GM19023 (cell line): Measurements from ENCODE around the gene HIGD2A.
A peak's percentile ranks its signal among the peaks of the same experiment; 100 is the strongest.

Experiments
- ATAC-seq: cut with Tn5 transposase; IDR thresholded peaks from one replicate; pipeline ENCODE4 v1.9.1; 2021; ENCODE audit warnings: mild to moderate bottlenecking, moderate library complexity; ENCODE audit not compliant: unreplicated experiment

HIGD2A gene

DNA sequence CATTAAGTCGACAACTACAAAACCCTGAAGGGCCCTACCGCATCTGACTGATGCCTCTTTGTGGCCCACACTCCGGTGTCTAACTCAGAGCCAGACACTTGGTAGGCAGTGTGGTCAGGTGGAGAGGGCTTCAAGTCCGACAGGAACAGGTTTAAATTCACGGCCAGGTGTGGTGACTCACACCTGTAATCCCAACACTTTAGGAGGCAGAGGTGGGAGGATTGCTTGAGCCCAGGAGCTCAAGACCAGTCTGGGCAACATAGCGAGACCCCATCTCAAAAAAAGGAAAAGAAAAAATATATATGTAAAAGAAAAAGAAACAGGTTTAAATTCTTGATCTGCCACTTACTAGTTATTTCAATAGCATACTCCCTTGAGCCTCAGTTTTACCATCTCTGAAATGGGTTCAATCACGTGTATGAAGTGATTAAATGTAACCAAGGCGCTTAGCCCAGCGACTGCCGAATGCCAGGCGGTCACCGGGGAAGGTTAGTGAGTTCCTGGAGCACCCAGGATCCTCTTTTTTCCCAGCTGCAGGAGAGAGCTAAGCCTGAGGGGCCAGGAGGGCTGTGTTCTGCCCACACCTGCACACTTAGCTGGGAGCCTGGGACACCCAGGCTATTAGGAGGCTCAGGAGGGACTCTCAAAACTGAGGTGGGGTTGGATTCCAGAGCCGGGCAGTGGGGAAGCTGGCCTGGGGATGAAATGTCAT is 26.8 kb downstream of the HIGD2A start:
- peak; percentile 3 for ATAC-seq

DNA sequence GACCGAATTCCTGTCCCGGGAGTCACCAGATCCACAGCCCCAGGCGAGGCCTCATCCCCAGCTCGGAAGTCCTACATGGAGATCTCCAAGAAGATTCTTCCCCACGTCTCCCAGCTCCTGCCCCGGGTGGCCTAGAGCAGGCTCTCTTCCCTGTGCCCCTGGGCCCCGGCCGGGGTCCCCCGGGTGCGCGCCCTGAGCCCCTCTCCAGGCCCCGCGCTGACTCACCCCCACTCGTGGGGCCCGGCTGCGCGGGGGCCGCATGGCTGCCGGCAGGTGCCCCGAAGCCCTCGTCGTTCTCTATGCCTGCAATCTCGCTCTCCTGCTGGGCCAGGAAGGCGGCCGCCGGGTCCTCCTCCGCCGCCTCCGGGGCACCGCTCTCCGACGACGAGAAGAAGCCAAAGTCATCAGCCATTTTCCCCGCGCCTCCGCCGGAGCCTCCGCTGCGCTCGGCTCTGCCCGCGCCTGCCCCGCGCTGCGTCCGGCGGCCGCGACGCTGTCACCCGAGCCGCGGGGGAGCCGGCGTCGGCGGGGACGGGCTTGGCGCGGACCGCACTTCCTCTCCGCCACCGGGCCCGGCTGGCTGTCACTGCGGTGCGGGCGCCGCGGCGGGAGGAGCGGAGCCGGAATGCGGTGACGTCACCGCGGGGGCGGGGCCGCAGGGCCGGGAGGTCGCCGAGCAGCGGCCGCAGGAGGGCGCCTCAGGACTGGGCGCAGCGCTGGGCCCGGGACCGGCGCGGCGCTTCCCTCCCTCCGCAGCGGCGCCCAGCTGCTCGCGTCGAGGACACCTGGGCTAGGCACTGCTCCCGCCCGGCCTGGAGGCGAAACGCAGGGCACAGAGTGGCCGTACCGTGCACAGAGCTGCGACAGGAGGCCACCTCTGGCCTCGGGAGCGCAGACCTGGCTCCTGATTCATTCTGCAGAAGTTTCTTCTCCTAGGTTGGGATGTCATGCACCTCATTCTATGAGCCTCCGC is 27.7 kb downstream of the HIGD2A start, which contains the start of gene CLTB:
Gene CLTB, minus strand, starts transcription at position 588 of the 973 bp plus-strand sequence. Its CDS starts 176 bp downstream, at position 412.
- peak; percentile 88 for ATAC-seq

GRCh38 chr5:176416965-176417364 is 28.4 kb downstream of the HIGD2A start:
- ATAC-seq: no peak

DNA sequence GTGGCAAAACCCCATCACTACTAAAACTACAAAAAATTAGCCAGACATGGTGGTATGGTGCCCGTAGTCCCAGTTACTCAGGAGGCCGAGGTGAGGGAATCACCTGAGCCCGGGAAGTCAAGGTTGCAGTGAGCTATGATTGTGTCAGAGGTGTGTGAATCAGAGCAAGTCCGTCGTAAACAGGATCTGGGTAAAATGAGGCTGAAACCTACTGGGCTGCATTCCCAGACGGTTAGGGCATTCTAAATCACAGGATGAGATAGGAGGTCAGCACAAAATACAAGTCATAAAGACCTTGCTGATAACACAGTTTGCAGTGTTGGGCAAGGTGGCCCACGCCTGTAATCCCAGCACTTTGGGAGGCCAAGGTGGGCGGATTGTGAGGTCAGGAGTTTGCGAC is 29.7 kb downstream of the HIGD2A start:
- ATAC-seq: no peak

- ATAC-seq: no peak
Observed at GRCh38 chr5:176420086-176420485, 31.5 kb downstream of the HIGD2A start.

DNA sequence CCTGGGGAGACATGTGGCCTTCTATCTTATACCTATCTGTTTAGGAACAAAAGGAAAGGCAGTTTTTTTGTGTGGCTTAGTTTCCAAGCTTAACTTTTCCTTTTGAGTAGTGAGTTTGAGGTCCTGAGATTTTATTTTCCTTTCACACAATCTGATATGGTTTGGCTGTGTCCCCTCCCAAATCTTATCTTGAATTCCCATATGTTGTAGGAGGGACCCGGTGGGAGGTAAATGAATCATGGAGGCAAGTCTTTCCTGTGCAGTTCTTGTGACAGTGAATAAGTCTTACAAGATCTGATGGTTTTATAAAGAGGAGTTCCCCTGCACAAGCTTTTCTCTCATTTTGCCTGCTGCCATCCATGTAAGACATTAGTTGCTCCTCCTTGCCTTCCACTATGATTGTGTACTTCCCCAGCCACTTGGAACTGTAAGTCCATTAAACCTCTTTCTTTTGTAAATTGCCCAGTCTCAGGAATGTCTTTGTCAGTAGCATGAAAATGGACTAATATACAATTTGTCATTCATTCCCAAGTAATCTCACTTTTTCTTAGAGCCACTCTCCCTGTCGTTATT is 32.5 kb downstream of the HIGD2A start:
- ATAC-seq: no peak

DNA sequence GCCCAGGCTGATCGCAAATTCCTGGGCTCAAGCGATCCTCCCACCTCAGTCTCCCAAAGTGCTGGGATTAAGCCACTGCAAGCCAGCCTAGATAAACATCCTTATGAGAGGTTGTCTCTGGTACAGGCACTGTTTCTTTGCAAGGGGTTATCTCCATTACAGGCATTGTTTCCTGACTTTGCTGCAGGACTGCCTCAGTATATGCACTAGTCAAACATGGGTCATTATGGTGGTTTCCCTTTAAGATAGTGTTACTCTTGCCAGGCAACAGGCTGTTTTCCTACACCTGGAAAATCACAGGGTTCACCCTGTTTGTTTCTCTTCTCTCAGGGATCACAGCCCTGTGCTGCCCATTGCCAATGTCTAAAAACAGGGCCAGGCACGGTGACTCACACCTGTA is 35.6 kb downstream of the HIGD2A start:
- ATAC-seq: no peak

DNA sequence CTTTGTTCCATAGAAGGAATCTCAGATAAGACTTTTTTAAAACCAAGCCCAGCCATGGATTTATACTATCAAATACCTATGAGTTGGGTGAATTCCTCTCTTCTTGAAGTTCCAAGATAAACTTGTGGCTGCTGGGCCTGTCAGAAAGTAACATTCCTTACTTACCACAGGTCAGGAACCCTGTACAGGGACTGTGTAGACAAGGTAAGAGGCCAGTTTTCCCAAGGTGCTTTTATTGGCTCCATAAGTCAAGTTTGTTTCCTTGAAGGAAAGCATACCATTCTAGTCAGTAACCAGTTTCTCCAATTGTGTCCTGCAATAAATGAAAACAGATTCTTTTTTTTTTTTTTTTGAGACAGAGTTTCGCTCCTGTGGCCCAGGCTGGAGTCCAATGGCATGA is 36.6 kb downstream of the HIGD2A start:
- ATAC-seq: no peak

DNA sequence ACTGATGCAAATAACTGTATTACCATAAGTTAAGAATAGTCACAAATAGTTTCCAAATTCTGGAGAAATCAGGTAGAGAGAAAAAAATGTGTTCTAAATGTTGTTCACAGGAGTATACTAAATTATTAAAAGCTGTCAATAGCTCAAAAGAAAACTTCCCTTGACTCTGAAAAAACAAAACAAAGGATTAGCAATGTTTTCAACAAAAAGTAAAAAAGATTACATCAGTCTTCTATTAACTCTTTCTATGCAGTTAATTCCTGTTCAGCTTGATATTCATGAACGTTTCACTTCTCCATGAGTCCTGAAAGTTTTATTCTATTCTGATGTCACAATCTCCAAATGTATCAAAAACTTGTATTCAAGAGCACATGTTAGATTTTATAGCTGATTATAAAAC is 37.2 kb downstream of the HIGD2A start:
- no peak for ATAC-seq

- no peak for ATAC-seq
Observed at GRCh38 chr5:176426876-176427275, 38.3 kb downstream of the HIGD2A start.

DNA sequence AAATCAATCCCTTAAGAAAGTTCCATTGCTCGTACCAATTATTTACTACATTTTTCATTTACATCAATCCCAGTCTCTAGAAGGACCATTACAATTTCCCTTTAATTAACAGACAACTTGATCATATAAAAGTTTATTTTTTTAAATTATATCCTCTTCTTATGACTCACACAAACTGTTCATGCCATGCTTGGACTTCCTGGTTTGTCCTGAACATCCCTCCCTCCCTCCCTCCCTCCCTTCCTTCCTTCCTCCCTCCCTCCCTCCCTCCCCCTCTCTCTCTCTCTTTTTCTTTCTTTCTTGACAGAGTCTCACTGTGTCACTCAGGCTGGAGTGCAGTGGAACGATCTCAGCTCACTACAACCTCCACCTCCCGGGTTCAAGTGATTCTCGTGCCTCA is 39.4 kb downstream of the HIGD2A start:
- ATAC-seq: no peak

DNA sequence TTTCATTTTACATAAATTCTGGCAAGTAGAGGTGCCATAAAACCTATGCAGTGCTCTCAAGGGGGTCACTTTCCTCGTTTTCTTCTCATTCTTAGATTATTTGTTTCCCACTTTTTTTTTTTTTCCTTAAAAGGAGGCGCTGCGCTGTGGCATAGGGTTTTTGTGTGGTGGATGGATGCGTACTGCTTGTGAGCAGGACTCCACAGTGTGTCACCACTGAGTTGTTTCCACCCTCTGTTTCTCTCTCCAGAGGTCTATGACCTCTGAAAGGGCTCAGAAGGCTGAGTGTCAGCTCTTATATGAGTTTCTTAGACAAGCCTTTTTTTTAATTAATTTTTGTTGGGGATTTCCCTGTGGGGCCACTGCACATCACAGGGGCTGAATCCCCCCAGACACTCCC is 41.4 kb downstream of the HIGD2A start:
- no peak for ATAC-seq

DNA sequence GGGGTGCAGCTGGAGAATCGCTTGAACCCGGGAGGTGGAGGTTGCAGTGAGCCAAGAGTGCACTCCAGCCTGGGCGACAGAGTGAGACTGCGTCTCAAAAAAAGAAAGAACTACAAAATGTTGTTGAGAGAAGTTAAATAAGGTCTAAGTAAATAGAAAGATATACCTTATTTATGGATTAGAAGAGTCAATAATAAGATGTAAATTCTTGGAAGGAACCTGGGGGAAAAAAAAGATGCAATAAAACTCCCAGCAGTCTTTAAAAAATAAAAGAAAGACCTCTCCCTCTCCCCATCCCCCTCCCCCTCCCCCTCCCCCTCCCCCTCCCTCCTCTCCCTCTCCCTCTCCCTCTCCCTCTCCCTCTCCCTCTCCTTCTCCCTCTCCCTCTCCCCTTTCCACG is 44.2 kb downstream of the HIGD2A start:
- ATAC-seq: no peak

DNA sequence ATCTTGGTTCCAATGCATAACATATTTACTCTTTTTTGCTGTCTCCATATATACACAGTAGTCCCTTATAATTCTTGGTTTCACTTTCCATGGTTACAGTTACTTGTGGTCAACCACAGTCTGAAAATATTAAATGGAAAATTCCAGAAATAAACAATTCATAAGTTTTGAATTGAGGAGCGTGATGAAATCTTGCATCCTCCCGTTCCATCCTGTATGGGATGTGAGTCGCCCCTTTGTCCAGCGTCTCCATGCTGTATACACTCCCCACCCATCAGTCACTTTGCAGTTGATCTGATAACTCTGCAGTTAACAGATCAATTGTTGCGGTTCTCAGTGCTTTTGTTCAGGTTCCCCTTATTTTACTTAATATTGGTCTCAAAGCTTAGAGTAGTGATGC is 48.1 kb downstream of the HIGD2A start:
- ATAC-seq: no peak

- no peak for ATAC-seq
Observed at GRCh38 chr5:176438959-176439757, 50.6 kb downstream of the HIGD2A start.
